IPS-NIHi7 (cell line): Measurements from ENCODE around the gene MEGF10.
A peak's percentile ranks its signal among the peaks of the same experiment; 100 is the strongest.
"Not testable (repeated sequence)": the region's sequence is repeated elsewhere in the genome, so short reads cannot be mapped to it uniquely, and the experiment has no call there.

Source experiments
- DNase-seq: peaks from one replicate; pipeline ENCODE4 v3.0.0; 2012; ENCODE audit warnings: mixed read lengths; ENCODE audit errors: extremely low spot score

The MEGF10 gene

GRCh38 chr5:127290019-127290945 lies at the start of gene MEGF10:
Gene MEGF10, plus strand, starts transcription at chr5:127290796. Its CDS starts 40,513 bp downstream, at chr5:127331309.
- DNase-seq: peak; percentile 82

GRCh38 chr5:127243011-127243410 lies 47.6 kb upstream of the MEGF10 start:
- no peak for DNase-seq

- no peak for DNase-seq
These were observed 35.8 kb upstream of the MEGF10 start for GRCh38 chr5:127254729-127255284.

- no peak for DNase-seq
These were observed 33.6 kb upstream of the MEGF10 start for GRCh38 chr5:127256886-127257597.

- no peak for DNase-seq
These were observed 29.9 kb upstream of the MEGF10 start for GRCh38 chr5:127260686-127261085.

- DNase-seq: not testable (repeated sequence)
These were observed 25.1 kb upstream of the MEGF10 start for GRCh38 chr5:127265473-127265872.

- not testable (repeated sequence) for DNase-seq
These were observed 22.3 kb upstream of the MEGF10 start for GRCh38 chr5:127268342-127268741.

- not testable (repeated sequence) for DNase-seq
These were observed 19.9 kb upstream of the MEGF10 start for GRCh38 chr5:127270713-127271112.

GRCh38 chr5:127275641-127276193 lies 14.9 kb upstream of the MEGF10 start:
- no peak for DNase-seq

- peak; percentile 34 for DNase-seq
These were observed 9.9 kb upstream of the MEGF10 start for GRCh38 chr5:127280491-127281220.

GRCh38 chr5:127281609-127282008 lies 9.0 kb upstream of the MEGF10 start:
- no peak for DNase-seq

- no peak for DNase-seq
These were observed 1.9 kb upstream of the MEGF10 start for GRCh38 chr5:127288676-127289075.

GRCh38 chr5:127290946-127291693 lies 524 bp downstream of the MEGF10 start:
- peak; percentile 45 for DNase-seq

GRCh38 chr5:127292030-127292735 lies 1.6 kb downstream of the MEGF10 start:
- no peak for DNase-seq

- DNase-seq: no peak
These were observed 2.8 kb downstream of the MEGF10 start for GRCh38 chr5:127293373-127293772.

GRCh38 chr5:127294829-127295228 lies 4.2 kb downstream of the MEGF10 start:
- no peak for DNase-seq

- no peak for DNase-seq
These were observed 4.9 kb downstream of the MEGF10 start for GRCh38 chr5:127295454-127295853.

GRCh38 chr5:127296321-127296720 lies 5.7 kb downstream of the MEGF10 start:
- DNase-seq: no peak

- DNase-seq: not testable (repeated sequence)
These were observed 6.3 kb downstream of the MEGF10 start for GRCh38 chr5:127296894-127297293.
